SU-DHL-6 (cell line): ENCODE data around the gene DPH1.

Experiments used
- H2AFZ ChIP-seq: fragments of 200-600 bp; sonication (generic); 2 replicates; pipeline ENCODE4 v1.6.1; 2014; ENCODE audit warnings: low read depth, mild to moderate bottlenecking, moderate library complexity, mixed read lengths, antibody characterized with exemption, low read length; ENCODE audit not compliant: severe bottlenecking
- H3F3A ChIP-seq: fragments of 200-600 bp; shearing (Covaris generic); 2 replicates; pipeline ENCODE4 v1.6.0; 2016; ENCODE audit warnings: antibody characterized with exemption, mild to moderate bottlenecking; ENCODE audit not compliant: insufficient read depth
- H3K27ac ChIP-seq: fragments of 200-600 bp; sonication (generic); 2 replicates; pipeline ENCODE4 v1.5.1; 2016; ENCODE audit warnings: low read depth, mild to moderate bottlenecking, low read length, moderate library complexity, mixed read lengths
- H3K27me3 ChIP-seq: fragments of 200-600 bp; sonication (generic), shearing (Covaris generic); 2 replicates; pipeline ENCODE4 v1.6.0; 2014; ENCODE audit warnings: mild to moderate bottlenecking, low read length
- H3K36me3 ChIP-seq: fragments of 200-600 bp; sonication (generic); 2 replicates; pipeline ENCODE4 v1.6.1; 2014; ENCODE audit warnings: mild to moderate bottlenecking, low read length, mixed read lengths
- H3K4me2 ChIP-seq: fragments of 300-600, 200-600 bp; shearing (Covaris generic), sonication (generic); 2 replicates; pipeline ENCODE4 v1.6.0; 2014; ENCODE audit warnings: low read length, low read depth, mild to moderate bottlenecking; ENCODE audit not compliant: poor library complexity, severe bottlenecking
- H3K4me3 ChIP-seq: fragments of 200-600 bp; sonication (generic); 2 replicates; pipeline ENCODE4 v1.5.1; 2014; ENCODE audit warnings: antibody characterized with exemption, low read length, mild to moderate bottlenecking, mixed read lengths; ENCODE audit not compliant: insufficient read depth, poor library complexity, severe bottlenecking
- H3K79me2 ChIP-seq: fragments of 200-600 bp; sonication (generic); 2 replicates; pipeline ENCODE4 v1.6.1; 2014; ENCODE audit warnings: mild to moderate bottlenecking, low read length, moderate library complexity; ENCODE audit not compliant: insufficient read depth
- H3K9ac ChIP-seq: fragments of 200-600 bp; sonication (generic); 2 replicates; pipeline ENCODE4 v1.7.0; 2014; ENCODE audit warnings: mild to moderate bottlenecking, low read length
- H3K9me2 ChIP-seq: fragments of 200-600 bp; sonication (generic); replicated peaks from 2 replicates; pipeline ENCODE4 v1.6.1; 2014; ENCODE audit warnings: low read length; ENCODE audit not compliant: insufficient read depth
- H3K9me3 ChIP-seq: fragments of 200-600 bp; sonication (generic); 2 replicates; pipeline ENCODE4 v1.6.1; 2014; ENCODE audit warnings: low read length, mixed read lengths; ENCODE audit not compliant: insufficient read depth
- H4K20me1 ChIP-seq: fragments of 200-600 bp; sonication (generic); 2 replicates; pipeline ENCODE4 v1.6.1; 2014; ENCODE audit warnings: low read depth, mild to moderate bottlenecking, antibody characterized with exemption, low read length, moderate library complexity, mixed read lengths
- EZH2phosphoT487 ChIP-seq: fragments of 200-600 bp; sonication (generic), shearing (Covaris generic); conservative IDR thresholded peaks from 2 replicates; pipeline ENCODE4 v1.6.1; 2018; ENCODE audit warnings: mild to moderate bottlenecking, antibody characterized with exemption, low read length, moderate library complexity, mixed read lengths
- TF ChIP-seq, protein P1 (sequence below): fragments of 200-600 bp; sonication (generic); IDR thresholded peaks from one replicate; pipeline ENCODE4 v1.5.1; 2017; ENCODE audit warnings: antibody characterized with exemption, mild to moderate bottlenecking, low read length, moderate library complexity; ENCODE audit not compliant: insufficient read depth, poor library complexity, severe bottlenecking

The DPH1 gene

DNA sequence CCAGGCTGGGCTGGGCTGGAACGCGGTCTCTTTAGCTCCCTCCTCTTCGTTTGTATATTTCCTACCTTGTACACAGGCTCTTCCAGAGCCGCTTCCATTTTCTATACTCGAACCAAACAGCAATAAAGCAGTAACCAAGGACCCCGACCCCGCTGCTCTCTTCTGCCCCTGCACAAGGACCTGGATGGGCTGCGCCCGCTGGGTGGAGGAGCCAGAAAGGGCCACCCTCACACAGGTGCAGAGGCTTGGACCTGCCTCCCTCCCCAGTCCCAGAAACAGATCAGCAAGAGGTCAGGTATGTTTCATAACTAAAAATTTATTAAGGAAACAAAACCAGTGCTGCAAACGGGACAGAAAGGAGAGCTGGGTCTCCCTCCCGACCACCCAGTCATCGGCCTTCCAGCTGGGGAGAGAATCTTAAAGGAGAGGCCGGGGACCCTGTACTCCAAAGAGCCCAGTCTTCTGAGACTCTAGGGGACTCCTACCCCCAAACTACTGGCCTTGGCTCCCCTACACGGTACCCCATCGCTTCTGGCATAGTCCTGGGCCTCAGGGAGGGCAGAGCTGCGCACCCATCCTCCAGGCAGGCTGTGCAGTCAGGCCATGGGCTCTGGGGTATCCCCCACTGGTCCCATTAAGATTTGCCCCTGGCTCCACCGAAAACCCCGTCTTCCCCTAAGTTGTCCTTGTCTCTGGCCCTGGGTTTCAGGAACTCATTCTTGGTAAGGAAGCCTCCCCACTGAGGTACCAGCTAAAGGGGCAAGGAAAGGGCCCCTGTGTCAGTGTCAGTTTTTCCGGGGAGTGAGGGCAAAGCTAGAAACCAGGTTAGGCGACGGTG lies 29.8 kb downstream of the DPH1 start:
- Histone ChIP-seq H3F3A (no peaks in the 10 kb centered on the region), H3K79me2 (no peaks in the 10 kb centered on the region), H3K9me3 (no peaks in the 10 kb centered on the region), H3K27me3 (no peaks in the 10 kb centered on the region), H3K9me2 (no peaks in the 10 kb centered on the region), H3K4me3 (no peak overlapping the region), H3K9ac (no peak overlapping the region), H4K20me1 (no peaks in the 10 kb centered on the region), H3K4me2 (no peak overlapping the region), H2AFZ (no peak overlapping the region), H3K27ac (no peak overlapping the region), H3K36me3 (no peaks in the 10 kb centered on the region)
- no peak for TF ChIP-seq EZH2phosphoT487
- TF ChIP-seq, protein P1, sequence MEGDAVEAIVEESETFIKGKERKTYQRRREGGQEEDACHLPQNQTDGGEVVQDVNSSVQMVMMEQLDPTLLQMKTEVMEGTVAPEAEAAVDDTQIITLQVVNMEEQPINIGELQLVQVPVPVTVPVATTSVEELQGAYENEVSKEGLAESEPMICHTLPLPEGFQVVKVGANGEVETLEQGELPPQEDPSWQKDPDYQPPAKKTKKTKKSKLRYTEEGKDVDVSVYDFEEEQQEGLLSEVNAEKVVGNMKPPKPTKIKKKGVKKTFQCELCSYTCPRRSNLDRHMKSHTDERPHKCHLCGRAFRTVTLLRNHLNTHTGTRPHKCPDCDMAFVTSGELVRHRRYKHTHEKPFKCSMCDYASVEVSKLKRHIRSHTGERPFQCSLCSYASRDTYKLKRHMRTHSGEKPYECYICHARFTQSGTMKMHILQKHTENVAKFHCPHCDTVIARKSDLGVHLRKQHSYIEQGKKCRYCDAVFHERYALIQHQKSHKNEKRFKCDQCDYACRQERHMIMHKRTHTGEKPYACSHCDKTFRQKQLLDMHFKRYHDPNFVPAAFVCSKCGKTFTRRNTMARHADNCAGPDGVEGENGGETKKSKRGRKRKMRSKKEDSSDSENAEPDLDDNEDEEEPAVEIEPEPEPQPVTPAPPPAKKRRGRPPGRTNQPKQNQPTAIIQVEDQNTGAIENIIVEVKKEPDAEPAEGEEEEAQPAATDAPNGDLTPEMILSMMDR = no peak

DNA sequence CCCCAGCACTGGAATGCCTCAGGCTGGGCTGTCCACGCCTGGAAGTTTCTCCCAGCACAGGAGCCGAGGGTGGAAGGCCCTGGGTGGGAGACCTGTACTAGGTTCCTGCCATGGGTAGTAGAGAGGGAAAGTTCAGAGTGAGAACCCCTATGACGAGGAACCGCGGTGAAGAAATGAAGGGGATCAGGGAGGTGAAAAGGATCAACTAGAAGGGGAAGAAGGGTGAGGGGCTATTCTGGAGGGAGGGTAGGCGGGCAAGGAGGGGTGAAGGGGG lies 30.4 kb downstream of the DPH1 start:
- Histone ChIP-seq H3K9me3 (no peaks in the 10 kb centered on the region), H3K36me3 (no peaks in the 10 kb centered on the region), H4K20me1 (no peaks in the 10 kb centered on the region), H3K9me2 (no peaks in the 10 kb centered on the region), H3K9ac (no peak overlapping the region), H3K27me3 (no peaks in the 10 kb centered on the region), H3F3A (no peaks in the 10 kb centered on the region), H3K79me2 (no peaks in the 10 kb centered on the region), H3K4me3 (no peak overlapping the region), H3K27ac (no peak overlapping the region), H2AFZ (no peak overlapping the region), H3K4me2 (no peak overlapping the region)
- TF ChIP-seq EZH2phosphoT487 = no peak
- TF ChIP-seq, protein P1 = no peak

DNA sequence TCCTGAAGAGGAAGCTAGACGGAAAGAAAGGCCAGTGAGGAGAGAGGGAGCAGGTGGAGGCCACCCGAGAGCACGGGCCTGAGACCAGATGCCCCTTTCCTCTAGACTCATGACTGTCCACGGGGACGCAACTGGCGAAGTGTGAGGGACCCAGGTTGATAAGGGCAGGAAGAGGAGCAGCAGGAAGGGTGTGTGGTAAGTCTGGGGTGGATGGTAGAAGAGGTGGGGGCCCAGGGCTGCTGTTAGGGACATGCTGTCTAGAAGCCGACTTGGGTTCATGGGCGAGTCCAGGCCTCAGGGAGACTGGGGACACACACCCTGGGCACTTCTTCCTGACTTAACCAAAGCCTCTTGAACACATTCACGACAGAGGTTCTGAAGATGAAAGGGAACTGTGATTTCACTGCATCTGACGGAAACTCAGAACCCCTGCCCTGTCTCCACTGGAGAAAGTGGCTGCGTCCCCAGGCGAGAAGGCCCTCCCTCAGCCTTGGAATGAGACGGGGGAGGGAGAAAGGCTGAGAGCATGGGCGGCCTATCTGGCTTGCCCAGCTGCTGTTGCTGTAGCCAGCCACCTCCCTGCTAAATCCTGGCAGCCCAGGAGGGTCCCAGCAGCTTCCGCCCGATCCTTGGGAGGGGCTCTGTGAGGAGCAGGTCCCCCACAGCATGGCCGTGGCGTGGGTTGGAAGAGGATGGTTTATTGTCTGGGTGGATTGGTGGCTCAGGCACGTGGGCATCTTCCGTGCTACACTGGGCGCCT lies 30.9 kb downstream of the DPH1 start:
- H4K20me1 ChIP-seq = no peaks in the 10 kb centered on the region
- no peaks in the 10 kb centered on the region for H3K27me3 ChIP-seq
- no peaks in the 10 kb centered on the region for H3F3A ChIP-seq
- no peak overlapping the region for H3K9ac ChIP-seq
- no peaks in the 10 kb centered on the region for H3K36me3 ChIP-seq
- no peaks in the 10 kb centered on the region for H3K79me2 ChIP-seq
- no peaks in the 10 kb centered on the region for H3K9me3 ChIP-seq
- H3K4me3 ChIP-seq = no peak overlapping the region
- no peak overlapping the region for H3K27ac ChIP-seq
- no peaks in the 10 kb centered on the region for H3K9me2 ChIP-seq
- no peak overlapping the region for H2AFZ ChIP-seq
- TF ChIP-seq, protein P1 = no peak
- no peak for TF ChIP-seq EZH2phosphoT487
- H3K4me2 ChIP-seq = no peak overlapping the region
